Neutrophil (primary cell): ENCODE results near the gene GPRIN1.

ENCODE experiments used
- H3K27ac ChIP-seq: fragments of 200-600 bp; sonication (generic); 2 replicates; pipeline ENCODE4 v1.5.1; 2016; ENCODE audit warnings: mild to moderate bottlenecking, moderate library complexity
- H3K27me3 ChIP-seq: fragments of 200-600 bp; sonication (generic); 2 replicates; pipeline ENCODE4 v1.6.0; 2016; ENCODE audit warnings: mild to moderate bottlenecking
- H3K36me3 ChIP-seq: fragments of 200-600 bp; sonication (generic); 2 replicates; pipeline ENCODE4 v1.5.1; 2017
- H3K4me1 ChIP-seq, 2 experiments: fragments of 200-600 bp in 1 of 2; sonication (generic) in 1 of 2; 1 replicate in 1 of 2; 2 replicates in 1 of 2; pipeline versions ENCODE4 v1.5.1 to v1.6.1; 2013 to 2016; ENCODE audit warnings: low read depth in 1 of 2, low read length in 1 of 2, mild to moderate bottlenecking in 1 of 2, moderate library complexity in 1 of 2; ENCODE audit not compliant: control insufficient read depth in 1 of 2, insufficient read depth in 1 of 2
- H3K4me3 ChIP-seq, 2 experiments: fragments of 200-600 bp in 1 of 2; sonication (generic) in 1 of 2; 1 replicate in 1 of 2; 2 replicates in 1 of 2; pipeline ENCODE4 v1.5.1; 2013 to 2016; ENCODE audit warnings: low read depth in 1 of 2, low read length in 1 of 2, mild to moderate bottlenecking in 1 of 2, moderate library complexity in 1 of 2
- H3K9me3 ChIP-seq: fragments of 200-600 bp; sonication (generic); 2 replicates; pipeline ENCODE4 v1.5.1; 2016
- TF ChIP-seq, protein P1 (sequence below): fragments of 200-600 bp; sonication (generic); IDR thresholded peaks from 2 replicates; pipeline ENCODE4 v1.5.1; 2016; ENCODE audit warnings: antibody characterized with exemption

GPRIN1 gene

DNA sequence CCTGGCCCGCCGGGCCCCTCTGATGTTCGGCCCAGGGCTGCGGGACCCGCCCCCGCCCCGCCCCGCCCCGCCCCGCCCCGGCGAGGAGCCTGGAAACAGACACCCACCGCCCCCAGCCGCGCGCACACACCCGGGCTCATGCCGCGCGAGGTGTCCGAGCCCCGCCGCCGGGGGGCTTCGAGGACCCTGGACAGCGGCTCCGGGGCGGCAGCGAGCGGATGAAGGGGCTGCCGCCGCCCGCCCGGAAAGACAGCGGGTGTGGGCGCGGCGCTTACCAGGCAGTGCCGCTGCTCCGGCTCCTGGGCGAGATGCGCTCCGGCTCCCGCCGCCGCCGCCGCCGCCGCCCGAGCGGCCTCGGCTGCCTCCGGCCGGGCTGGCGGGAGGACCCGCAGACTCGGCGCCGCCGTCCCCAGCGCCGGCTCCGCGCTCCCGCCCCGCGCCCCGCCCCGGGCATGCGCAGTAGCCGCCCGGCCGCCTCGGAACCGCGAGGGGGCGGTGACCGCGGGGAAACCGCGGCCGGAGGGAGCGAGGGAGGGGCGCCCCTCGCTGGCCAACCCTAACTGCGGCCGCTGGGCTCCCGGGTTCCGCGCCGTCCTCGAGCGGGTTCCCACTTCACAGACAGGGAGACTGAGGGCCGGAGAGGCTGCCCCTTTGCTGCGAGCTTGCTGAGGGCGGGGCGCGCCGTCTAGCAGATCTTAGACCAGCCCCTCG, at the start of gene GPRIN1:
TSS of gene GPRIN1 (minus strand) at position 433 of the 711 bp plus-strand sequence. CDS start 10,322 bp downstream, outside the sequence.
- peaks cover 0 to 10% of the 10 kb centered on the region in 2 experiments for H3K4me1 ChIP-seq
- peak within 1 kb of the TSS; percentile 54 to 78 for H3K4me3 ChIP-seq
- H3K9me3 ChIP-seq = no peaks in the 10 kb centered on the region
- no peak within 1 kb of the TSS for H3K27ac ChIP-seq
- TF ChIP-seq, protein P1, sequence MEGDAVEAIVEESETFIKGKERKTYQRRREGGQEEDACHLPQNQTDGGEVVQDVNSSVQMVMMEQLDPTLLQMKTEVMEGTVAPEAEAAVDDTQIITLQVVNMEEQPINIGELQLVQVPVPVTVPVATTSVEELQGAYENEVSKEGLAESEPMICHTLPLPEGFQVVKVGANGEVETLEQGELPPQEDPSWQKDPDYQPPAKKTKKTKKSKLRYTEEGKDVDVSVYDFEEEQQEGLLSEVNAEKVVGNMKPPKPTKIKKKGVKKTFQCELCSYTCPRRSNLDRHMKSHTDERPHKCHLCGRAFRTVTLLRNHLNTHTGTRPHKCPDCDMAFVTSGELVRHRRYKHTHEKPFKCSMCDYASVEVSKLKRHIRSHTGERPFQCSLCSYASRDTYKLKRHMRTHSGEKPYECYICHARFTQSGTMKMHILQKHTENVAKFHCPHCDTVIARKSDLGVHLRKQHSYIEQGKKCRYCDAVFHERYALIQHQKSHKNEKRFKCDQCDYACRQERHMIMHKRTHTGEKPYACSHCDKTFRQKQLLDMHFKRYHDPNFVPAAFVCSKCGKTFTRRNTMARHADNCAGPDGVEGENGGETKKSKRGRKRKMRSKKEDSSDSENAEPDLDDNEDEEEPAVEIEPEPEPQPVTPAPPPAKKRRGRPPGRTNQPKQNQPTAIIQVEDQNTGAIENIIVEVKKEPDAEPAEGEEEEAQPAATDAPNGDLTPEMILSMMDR = no peak
- no peaks in the 10 kb centered on the region for H3K36me3 ChIP-seq
- peaks cover 99% of the 10 kb centered on the region for H3K27me3 ChIP-seq

DNA sequence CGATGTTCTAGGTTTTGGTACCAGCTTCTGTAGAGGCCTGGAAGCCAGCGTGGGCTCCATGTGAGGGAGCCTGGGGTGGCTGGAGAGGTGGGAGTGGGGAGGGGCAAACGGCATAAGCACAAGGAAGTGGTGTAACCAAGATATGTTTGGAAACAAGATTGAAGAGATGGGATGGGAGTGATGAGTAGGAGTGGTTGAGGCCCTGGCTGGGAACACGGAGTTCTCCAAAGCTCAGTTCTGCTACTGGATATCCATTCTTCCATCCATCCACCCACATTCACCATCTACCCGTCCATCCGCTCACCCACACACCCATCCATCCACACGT, 49.5 kb upstream of the GPRIN1 start:
- no peaks in the 10 kb centered on the region for H3K9me3 ChIP-seq
- no peak overlapping the region for H3K4me3 ChIP-seq
- TF ChIP-seq, protein P1 = no peak
- H3K27me3 ChIP-seq = peaks cover 27% of the 10 kb centered on the region
- peaks cover 4 to 14% of the 10 kb centered on the region in 2 experiments for H3K4me1 ChIP-seq
- no peak overlapping the region for H3K27ac ChIP-seq
- H3K36me3 ChIP-seq = no peaks in the 10 kb centered on the region

DNA sequence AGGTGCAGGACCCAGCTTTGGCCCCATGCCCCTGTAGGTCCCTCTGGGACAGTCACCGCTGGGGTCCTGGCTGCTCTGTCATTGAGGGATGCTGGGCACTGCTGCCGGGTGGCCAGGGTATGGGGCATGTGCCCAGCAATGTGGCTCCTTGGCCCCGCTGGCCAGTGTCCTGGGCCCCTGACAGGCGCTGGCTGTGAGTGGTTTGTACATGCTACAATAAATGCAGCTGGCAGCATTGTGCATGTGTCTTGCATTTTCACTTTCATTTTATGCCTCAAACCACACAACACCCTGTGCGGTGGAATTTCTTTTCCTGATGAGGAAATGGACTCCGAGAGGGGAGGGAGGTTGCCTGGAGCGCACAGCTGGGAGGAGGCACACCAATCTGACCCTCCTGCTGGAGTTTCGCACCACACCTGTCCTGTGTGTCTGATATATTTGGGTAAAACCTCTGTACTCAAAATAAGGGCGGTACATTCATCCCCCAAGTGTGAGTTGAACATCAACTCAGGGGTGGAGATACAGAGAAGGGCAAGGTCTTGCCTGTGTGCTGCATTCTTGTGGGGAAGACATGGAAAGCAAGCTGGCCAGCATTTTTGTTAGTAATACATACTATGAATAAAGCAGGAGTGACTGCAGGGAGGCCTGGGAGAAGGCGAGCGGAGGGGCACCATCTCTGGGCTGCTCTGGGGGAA, 49.0 kb upstream of the GPRIN1 start:
- H3K4me3 ChIP-seq = no peak overlapping the region

DNA sequence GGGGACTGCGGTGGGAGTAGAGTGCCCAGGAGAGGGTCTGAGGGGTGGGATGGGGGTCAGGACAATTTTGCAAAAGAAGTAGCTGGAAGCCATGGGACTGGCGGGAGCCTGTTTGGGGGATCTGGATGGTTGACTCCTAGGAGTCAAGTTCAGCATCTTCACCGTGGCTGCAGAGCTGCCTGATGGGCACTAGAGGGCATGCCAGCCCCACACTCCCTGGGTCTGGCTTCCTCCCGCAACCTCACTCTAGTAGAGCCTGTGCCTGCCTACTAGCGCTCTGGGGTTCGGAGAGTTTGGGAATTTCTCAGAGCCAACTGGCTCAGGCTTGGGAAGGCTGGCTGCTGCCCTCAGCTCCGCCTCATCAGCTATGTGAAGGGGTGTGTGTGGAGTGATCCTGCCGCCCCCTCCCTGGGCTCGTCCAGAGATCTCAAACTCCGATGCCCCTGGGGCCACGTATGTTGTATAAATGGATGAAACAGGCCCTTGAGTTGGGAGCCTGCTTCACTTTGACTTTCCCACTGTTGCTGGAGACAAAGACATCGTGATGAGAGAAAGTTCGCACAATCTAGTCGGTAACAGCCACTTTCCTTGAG, 48.1 kb upstream of the GPRIN1 start:
- TF ChIP-seq, protein P1 = peak; percentile 56
- no peaks in the 10 kb centered on the region for H3K36me3 ChIP-seq
- H3K4me3 ChIP-seq = no peak overlapping the region
- H3K27me3 ChIP-seq = peaks cover 13% of the 10 kb centered on the region
- no peak overlapping the region for H3K27ac ChIP-seq
- no peaks in the 10 kb centered on the region for H3K9me3 ChIP-seq
- peaks cover 4 to 14% of the 10 kb centered on the region in 2 experiments for H3K4me1 ChIP-seq

More for the DNA sequence above, 49.0 kb upstream of the GPRIN1 start:
- Histone ChIP-seq H3K9me3 (no peaks in the 10 kb centered on the region), H3K36me3 (no peaks in the 10 kb centered on the region), H3K4me1 (peaks cover 4 to 14% of the 10 kb centered on the region in 2 experiments), H3K27ac (no peak overlapping the region), H3K27me3 (peaks cover 22% of the 10 kb centered on the region)
- TF ChIP-seq, protein P1 = no peak

DNA sequence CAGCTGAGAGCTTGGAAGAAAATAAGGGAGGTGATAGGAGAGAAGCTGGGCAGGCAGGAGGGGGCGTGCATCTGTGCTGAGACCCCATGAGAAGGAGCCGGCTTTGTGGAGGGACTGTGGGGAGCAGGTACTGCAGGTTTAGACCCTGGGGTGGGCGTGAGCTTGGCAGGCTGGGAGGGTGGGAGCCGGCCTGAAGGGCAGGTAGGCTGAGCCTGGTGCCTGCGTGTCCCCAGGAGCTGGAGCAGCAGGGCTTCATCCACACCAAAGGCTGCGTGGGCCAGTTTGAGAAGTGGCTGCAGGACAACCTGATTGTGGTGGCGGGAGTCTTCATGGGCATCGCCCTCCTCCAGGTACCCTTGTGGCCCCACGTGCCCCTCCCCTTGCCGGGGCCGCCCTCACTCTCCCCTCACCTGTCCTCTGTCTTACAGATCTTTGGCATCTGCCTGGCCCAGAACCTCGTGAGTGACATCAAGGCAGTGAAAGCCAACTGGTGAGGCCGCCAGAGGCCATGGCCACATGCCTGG, 46.6 kb upstream of the GPRIN1 start:
- H3K4me1 ChIP-seq = peaks cover 4 to 14% of the 10 kb centered on the region in 2 experiments
- TF ChIP-seq, protein P1 = no peak
- H3K36me3 ChIP-seq = no peaks in the 10 kb centered on the region
- peaks cover 7% of the 10 kb centered on the region for H3K27me3 ChIP-seq
- no peak overlapping the region for H3K4me3 ChIP-seq
- no peaks in the 10 kb centered on the region for H3K9me3 ChIP-seq
- H3K27ac ChIP-seq = no peak overlapping the region
